Right lobe of liver (tissue), 6 donors: ENCODE data around the gene SF3A2. TPM values are rescaled to one million over a fixed set of nuclear protein-coding genes. Genes with fewer than 3 reads are reported as not detected.

Experiments used
- ATAC-seq, 4 donors: fragments of 200-7000 bp; cut with Tn5 transposase; one replicate each; pipeline ENCODE4 v1.9.1; 2020; ENCODE audit warnings: mild to moderate bottlenecking in 4 of 4, moderate library complexity in 4 of 4
- DNase-seq, 3 donors: peaks; one replicate each; pipeline ENCODE4 v3.0.0-alpha.2; 2020
- H3K27ac ChIP-seq, 3 donors: fragments of 200-600 bp; one replicate each; pipeline ENCODE4 v1.8.0; 2022
- H3K27me3 ChIP-seq, 2 donors: fragments of 200-600 bp; one replicate each; pipeline ENCODE4 v1.8.0; 2022
- H3K36me3 ChIP-seq, 4 donors: fragments of 200-600 bp; sonication (generic) in 1 of 4; one replicate each; pipeline versions ENCODE4 v1.5.1 to v1.8.0; 2017 to 2022; ENCODE audit warnings: control low read depth in 1 of 4
- H3K4me1 ChIP-seq, 4 donors: fragments of 200-600 bp; sonication (generic) in 1 of 4; one replicate each; pipeline versions ENCODE4 v1.5.1 to v1.8.0; 2017 to 2022; ENCODE audit warnings: control low read depth in 1 of 4
- H3K4me3 ChIP-seq, 3 donors: fragments of 200-600 bp; one replicate each; pipeline ENCODE4 v1.8.0; 2022
- H3K9me3 ChIP-seq, 4 donors: fragments of 200-600 bp; sonication (generic) in 1 of 4; one replicate each; pipeline versions ENCODE4 v1.5.1 to v1.8.0; 2017 to 2022; ENCODE audit warnings: control low read depth in 1 of 4
- POLR2A ChIP-seq: fragments of 450-650 bp; IDR thresholded peaks from one replicate; pipeline ENCODE4 v1.6.1; 2017; ENCODE audit warnings: antibody characterized with exemption, mild to moderate bottlenecking
- WGBS: methylation state at CpG from one replicate; pipeline ENCODE4 v1.1.6; 2018; ENCODE audit warnings: low coverage, low lambda C conversion rate; ENCODE audit not compliant: insufficient coverage; ENCODE audit errors: missing lambda C conversion rate; 5-methylcytosine and 5-hydroxymethylcytosine counted together
- intact Hi-C, 2 donors: fragments of 100-400 bp; cut with DNase I; formaldehyde crosslinking; loops; one replicate each; pipeline versions ENCODE4 v1.11.2 to v1.14.1; 2022
- total RNA-seq, 6 experiments: library from RNA; depleted of rRNA in 2 of 6; stranded (reverse); fragments of >200 nt in 2 of 6; fragmentation: NEBNext Ultra II Directional in 3 of 6; extraction: Animal tissue kit (Norgen Biotek cat#: 25700) in 3 of 6; gene quantifications; one replicate each; pipeline versions ENCODE4 v1.1.0 to v1.2.4, GENCODE V29; 2016 to 2023
- TF ChIP-seq, protein P1 (sequence below), 4 donors: fragments of 200-600 bp in 3 of 4; fragments of 450-650 bp in 1 of 4; IDR thresholded peaks; one replicate each; pipeline versions ENCODE4 v1.5.1 to v1.8.0; 2016 to 2022; ENCODE audit warnings: antibody characterized with exemption in 4 of 4, mild to moderate bottlenecking in 2 of 4
- donor health status: DM: no; HTN: yes; CAD: no.
- donor health status: DM: no; HTN: no; CAD: no.
- donor health status: DM: no; HTN: no; CAD: no.
- donor health status: DM: no; HTN: yes; CAD: no.
- donor health status: DM: no; HTN: yes; CAD: no.

SF3A2 gene
- total RNA-seq, 6 experiments from 2014 or later: 14.0 to 22.1 (median 19.1) TPM

DNA sequence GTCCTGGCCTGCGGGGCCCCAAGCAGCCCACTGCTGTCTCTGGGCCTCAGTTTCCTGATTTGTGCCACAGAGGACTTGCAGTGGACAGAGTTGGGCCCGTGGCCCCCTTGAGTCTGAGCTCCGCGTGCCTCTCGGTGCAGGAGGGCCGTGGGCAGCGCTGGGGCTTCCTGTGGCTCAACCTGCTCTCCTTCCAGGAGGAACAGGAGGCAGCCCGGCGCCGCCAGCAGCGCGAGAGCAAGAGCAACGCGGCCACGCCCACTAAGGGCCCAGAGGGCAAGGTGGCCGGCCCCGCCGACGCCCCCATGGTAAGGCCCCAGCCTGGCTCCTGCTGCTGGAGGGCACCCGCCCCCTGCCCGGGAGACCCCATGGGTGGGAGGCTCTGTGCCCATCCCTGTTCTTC, 26.4 kb upstream of the SF3A2 start:
- no peak overlapping the region for H3K4me3 ChIP-seq
- TF ChIP-seq, protein P1, sequence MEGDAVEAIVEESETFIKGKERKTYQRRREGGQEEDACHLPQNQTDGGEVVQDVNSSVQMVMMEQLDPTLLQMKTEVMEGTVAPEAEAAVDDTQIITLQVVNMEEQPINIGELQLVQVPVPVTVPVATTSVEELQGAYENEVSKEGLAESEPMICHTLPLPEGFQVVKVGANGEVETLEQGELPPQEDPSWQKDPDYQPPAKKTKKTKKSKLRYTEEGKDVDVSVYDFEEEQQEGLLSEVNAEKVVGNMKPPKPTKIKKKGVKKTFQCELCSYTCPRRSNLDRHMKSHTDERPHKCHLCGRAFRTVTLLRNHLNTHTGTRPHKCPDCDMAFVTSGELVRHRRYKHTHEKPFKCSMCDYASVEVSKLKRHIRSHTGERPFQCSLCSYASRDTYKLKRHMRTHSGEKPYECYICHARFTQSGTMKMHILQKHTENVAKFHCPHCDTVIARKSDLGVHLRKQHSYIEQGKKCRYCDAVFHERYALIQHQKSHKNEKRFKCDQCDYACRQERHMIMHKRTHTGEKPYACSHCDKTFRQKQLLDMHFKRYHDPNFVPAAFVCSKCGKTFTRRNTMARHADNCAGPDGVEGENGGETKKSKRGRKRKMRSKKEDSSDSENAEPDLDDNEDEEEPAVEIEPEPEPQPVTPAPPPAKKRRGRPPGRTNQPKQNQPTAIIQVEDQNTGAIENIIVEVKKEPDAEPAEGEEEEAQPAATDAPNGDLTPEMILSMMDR (IDR thresholded peaks at IDR 0.05): no peak
- TF ChIP-seq POLR2A: no peak
- H3K9me3 ChIP-seq: no peaks in the 10 kb centered on the region
- H3K27ac ChIP-seq: no peak overlapping the region
- peaks cover 0 to 39% (median 13%) of the 10 kb centered on the region in 4 donors for H3K36me3 ChIP-seq
- ATAC-seq (no peak), DNase-seq (no peak)
- H3K27me3 ChIP-seq: no peaks in the 10 kb centered on the region
- intact Hi-C loops: no loop called here
- WGBS: 100% methylated on average over 1 of the region's 21 CpGs
- H3K4me1 ChIP-seq: no peaks in the 10 kb centered on the region

DNA sequence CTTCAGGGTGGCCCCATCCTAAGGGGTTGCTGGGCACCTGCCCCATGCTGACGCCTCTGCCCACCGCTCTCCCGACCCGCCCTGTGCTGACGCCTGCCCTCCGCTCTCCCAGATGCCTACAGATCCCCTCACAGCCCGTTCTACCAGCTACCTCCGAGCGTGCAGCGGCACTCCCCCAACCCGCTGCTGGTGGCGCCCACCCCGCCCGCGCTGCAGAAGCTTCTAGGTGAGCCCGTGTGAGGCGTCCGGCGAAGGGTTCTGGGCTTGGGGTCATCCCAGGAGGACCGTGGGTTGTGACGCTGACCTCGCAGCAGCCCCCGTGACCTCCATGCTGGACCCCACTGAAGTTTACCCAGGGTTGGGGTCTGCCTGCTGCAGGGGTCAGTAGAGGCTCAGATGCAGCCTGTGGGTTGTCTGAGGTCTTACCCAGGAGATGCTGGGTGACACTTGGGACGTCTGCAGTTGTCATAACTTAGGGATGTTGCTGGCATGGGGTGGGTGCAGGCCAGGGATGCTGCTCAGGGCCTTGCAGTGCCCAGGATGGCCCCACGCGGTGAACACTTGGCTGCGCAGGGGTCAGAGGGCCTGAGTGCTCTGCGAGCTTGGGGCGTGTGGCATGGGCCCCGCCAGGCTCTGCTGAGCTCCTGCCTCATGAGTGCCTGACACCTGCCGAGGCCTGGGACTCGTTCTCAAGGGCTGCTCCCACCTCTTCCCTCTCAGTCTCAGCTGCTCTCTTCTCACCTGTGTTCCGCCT, 25.5 kb upstream of the SF3A2 start:
- H3K36me3 ChIP-seq: peaks cover 0 to 47% (median 18%) of the 10 kb centered on the region in 4 donors
- H3K4me3 ChIP-seq: no peak overlapping the region
- no peaks in the 10 kb centered on the region for H3K9me3 ChIP-seq
- no peak for TF ChIP-seq POLR2A
- TF ChIP-seq, protein P1 (IDR thresholded peaks at IDR 0.05): no peak
- H3K4me1 ChIP-seq: no peaks in the 10 kb centered on the region
- ATAC-seq (no peak), DNase-seq (no peak)
- no peak overlapping the region for H3K27ac ChIP-seq
- 100% methylated on average over 4 of the region's 33 CpGs for WGBS
- H3K27me3 ChIP-seq: no peaks in the 10 kb centered on the region
- intact Hi-C loops: no loop called here

DNA sequence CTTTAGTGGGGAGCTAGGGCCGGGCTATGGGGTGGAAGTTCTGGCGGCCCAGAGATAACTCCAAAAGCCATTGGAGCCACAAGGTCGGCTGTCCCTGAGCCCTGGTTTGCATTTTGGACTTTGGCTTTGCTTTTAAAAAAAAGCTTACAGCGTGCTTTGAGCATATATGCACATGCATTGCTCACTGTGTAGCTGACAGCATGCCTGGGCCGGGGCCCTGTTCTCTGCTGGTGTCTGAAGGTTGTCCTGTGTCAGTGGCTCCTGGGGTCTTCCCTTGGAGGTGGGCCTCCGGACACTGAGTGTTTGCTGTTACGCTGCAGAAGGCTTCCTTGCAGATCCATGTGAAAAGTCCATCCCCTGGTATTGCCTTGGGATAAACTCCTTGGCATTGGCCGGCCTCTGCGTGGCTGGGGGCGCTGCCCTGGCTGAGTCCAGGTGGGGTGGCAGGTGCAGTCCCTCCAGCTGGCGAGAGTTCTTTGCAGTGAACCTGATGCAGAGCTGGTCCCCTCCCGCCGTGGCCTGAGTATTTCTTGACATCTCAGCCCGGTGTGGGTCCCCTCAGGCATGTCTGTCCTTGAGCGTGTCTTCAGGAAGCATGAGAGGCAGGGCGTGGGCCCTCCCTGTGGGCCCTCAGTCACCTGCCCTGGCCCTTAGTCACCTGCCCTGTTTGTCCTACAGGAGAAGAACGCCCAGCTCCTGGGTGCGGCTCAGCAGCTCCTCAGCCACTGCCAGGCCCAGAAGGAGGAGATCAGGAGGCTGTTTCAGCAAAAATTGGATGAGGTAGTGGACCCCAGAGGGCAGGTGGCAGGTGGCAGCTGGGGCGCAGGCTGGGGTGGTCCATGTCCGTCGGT, 23.5 kb upstream of the SF3A2 start:
- Histone ChIP-seq H3K36me3 (peaks cover 0 to 64% (median 23%) of the 10 kb centered on the region in 4 donors), H3K4me1 (no peaks in the 10 kb centered on the region), H3K27ac (no peak overlapping the region), H3K4me3 (no peak overlapping the region), H3K9me3 (no peaks in the 10 kb centered on the region), H3K27me3 (no peaks in the 10 kb centered on the region)
- no peak for ATAC-seq
- TF ChIP-seq, protein P1 (IDR thresholded peaks at IDR 0.05): no peak
- TF ChIP-seq POLR2A: no peak
- DNase-seq: no peak
- intact Hi-C loops: no loop called here
- 93% methylated on average over 7 of the region's 21 CpGs for WGBS

DNA sequence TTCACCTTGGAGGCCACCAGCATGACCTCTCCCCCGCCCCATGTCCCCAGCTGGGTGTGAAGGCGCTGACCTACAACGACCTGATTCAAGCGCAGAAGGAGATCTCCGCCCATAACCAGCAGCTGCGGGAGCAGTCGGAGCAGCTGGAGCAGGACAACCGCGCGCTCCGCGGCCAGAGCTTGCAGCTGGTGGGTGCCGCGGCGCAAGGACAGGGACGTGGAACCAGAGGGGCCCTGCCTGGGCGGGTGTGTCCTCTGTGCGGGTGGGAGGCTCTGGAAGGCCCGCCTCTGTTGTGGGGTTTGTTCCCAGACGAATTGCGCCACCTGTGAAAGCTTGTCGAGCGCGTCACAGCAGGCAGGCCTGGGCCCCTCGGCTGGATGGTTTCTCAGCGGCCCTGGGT, 22.8 kb upstream of the SF3A2 start:
- TF ChIP-seq POLR2A: no peak
- TF ChIP-seq, protein P1 (IDR thresholded peaks at IDR 0.05): no peak
- WGBS: no CpG with 5 or more reads among the region's 26 CpGs
- ATAC-seq (no peak), DNase-seq (no peak)
- Histone ChIP-seq H3K27me3 (no peaks in the 10 kb centered on the region), H3K9me3 (no peaks in the 10 kb centered on the region), H3K4me1 (no peaks in the 10 kb centered on the region), H3K36me3 (peaks cover 0 to 66% (median 23%) of the 10 kb centered on the region in 4 donors), H3K27ac (no peak overlapping the region), H3K4me3 (no peak overlapping the region)
- intact Hi-C loops: no loop called here
